Ovary (tissue), 9 donors: ENCODE results near the gene SSU72. TPM values are rescaled to one million over a fixed set of nuclear protein-coding genes. Genes with fewer than 3 reads are reported as not detected.

Experiments used
- DNase-seq, 5 donors: peaks; one replicate each; pipeline ENCODE4 v3.0.0-alpha.2; 2019 to 2020
- H3K27ac ChIP-seq, 2 donors: fragments of 200-600 bp; one replicate each; pipeline versions ENCODE4 v1.5.1 to v1.8.0; 2019 to 2022
- H3K27me3 ChIP-seq: fragments of 200-600 bp; one replicate; pipeline ENCODE4 v1.8.0; 2022
- H3K36me3 ChIP-seq: fragments of 200-600 bp; sonication (generic); one replicate; pipeline ENCODE4 v1.5.1; 2019
- H3K4me1 ChIP-seq: one replicate; pipeline ENCODE4 v1.8.1; 2013; ENCODE audit warnings: mild to moderate bottlenecking, moderate library complexity; ENCODE audit not compliant: insufficient read depth
- H3K4me3 ChIP-seq: fragments of 200-600 bp; sonication (generic); one replicate; pipeline ENCODE4 v1.5.1; 2017
- H3K9me3 ChIP-seq, 2 donors: fragments of 200-600 bp in 1 of 2; sonication (generic) in 1 of 2; one replicate each; pipeline versions ENCODE4 v1.5.1 to v1.8.1; 2013 to 2019; ENCODE audit warnings: mild to moderate bottlenecking in 1 of 2, moderate library complexity in 1 of 2
- EP300 ChIP-seq: sonication (generic); formaldehyde crosslinking; IDR thresholded peaks from one replicate; pipeline ENCODE4 v1.6.1; 2017; ENCODE audit warnings: antibody characterized with exemption
- POLR2A ChIP-seq: fragments of 450-650 bp; IDR thresholded peaks from one replicate; pipeline ENCODE4 v1.6.1; 2017; ENCODE audit warnings: antibody characterized with exemption, mild to moderate bottlenecking, moderate library complexity
- WGBS, 3 donors: extraction: QIAGEN DNeasy Blood & Tissue Kit in 1 of 3; methylation state at CpG; one replicate each; pipeline versions ENCODE4 v1.1.5 to v1.1.7; 2013 to 2017; 5-methylcytosine and 5-hydroxymethylcytosine counted together
- intact Hi-C, 4 donors: fragments of 100-400 bp; cut with DNase I; formaldehyde crosslinking; loops; one replicate each; pipeline versions ENCODE4 v1.11.0 to v1.15.1; 2022 to 2023
- polyA plus RNA-seq, 2 donors: library from polyadenylated mRNA; stranded (reverse); fragments of 200-250 nt in 1 of 2; fragments of 350-450 nt in 1 of 2; fragmentation: Illumina TruSeq in 1 of 2; extraction: RNeasy Lipid Tissue Mini Kit (QIAGEN cat#74804) in 1 of 2; gene quantifications; one replicate each; pipeline ENCODE4 v1.2.3, GENCODE V29; 2013 to 2014
- total RNA-seq, 7 donors: library from RNA; depleted of rRNA in 2 of 7; stranded (reverse); fragments of >200 nt in 2 of 7; fragmentation: NEBNext Ultra II Directional in 3 of 7; extraction: Animal tissue kit (Norgen Biotek cat#: 25700) in 3 of 7; gene quantifications; one replicate each; pipeline versions ENCODE4 v1.1.0 to v1.2.4, GENCODE V29; 2016 to 2023
- TF ChIP-seq, protein P1 (sequence below), 3 donors: fragments of 450-650 bp in 2 of 3; fragments of 200-600 bp in 1 of 3; IDR thresholded peaks; one replicate each; pipeline versions ENCODE4 v1.5.1 to v1.8.0; 2016 to 2022; ENCODE audit warnings: antibody characterized with exemption in 3 of 3, mild to moderate bottlenecking in 1 of 3
- donor health status: DM: no; HTN: no; CAD: no; lungs with moderate emphysema.
- donor health status: DM: no; HTN: no; CAD: no.
- donor health status: Bipolar disorder and iron deficiency.
- donor health status: DM: yes; HTN: yes; CAD: no.
- donor health status: DM: no; HTN: no; CAD: no.
- donor health status: DM: yes; HTN: yes; CAD: no.

Gene SSU72
- total and polyA plus RNA-seq, 9 donors, result 72.3 to 119 (median 110) TPM

DNA sequence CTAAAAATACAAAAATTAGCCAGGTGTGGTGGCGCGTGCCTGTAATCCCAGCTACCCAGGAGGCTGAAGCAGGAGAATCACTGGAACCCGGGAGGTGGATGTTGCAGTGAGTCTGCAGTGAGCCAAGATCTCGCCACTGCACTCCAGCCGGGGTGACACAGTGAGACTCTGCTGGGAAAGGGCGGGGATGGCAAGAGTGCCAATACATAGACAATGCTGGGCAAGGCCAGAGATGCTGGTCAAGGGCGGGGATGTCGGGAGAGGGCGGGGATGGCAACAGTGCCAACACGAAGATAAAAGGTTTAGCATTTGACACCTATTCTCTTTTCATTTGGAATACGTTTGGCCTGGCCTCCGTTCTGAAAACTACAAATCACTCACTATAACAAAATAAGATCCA is 11.0 kb downstream of the SSU72 start:
- H3K4me3 ChIP-seq, result no peak overlapping the region
- H3K36me3 ChIP-seq, result no peaks in the 10 kb centered on the region
- no peaks in the 10 kb centered on the region for H3K27me3 ChIP-seq
- no peak overlapping the region for H3K27ac ChIP-seq
- peaks cover 6% of the 10 kb centered on the region for H3K4me1 ChIP-seq
- WGBS, 3 donors, result 88 to 90% (median 89%) methylated on average over 12 of the region's 12 CpGs
- TF ChIP-seq POLR2A (no peak), EP300 (no peak)
- TF ChIP-seq, protein P1, sequence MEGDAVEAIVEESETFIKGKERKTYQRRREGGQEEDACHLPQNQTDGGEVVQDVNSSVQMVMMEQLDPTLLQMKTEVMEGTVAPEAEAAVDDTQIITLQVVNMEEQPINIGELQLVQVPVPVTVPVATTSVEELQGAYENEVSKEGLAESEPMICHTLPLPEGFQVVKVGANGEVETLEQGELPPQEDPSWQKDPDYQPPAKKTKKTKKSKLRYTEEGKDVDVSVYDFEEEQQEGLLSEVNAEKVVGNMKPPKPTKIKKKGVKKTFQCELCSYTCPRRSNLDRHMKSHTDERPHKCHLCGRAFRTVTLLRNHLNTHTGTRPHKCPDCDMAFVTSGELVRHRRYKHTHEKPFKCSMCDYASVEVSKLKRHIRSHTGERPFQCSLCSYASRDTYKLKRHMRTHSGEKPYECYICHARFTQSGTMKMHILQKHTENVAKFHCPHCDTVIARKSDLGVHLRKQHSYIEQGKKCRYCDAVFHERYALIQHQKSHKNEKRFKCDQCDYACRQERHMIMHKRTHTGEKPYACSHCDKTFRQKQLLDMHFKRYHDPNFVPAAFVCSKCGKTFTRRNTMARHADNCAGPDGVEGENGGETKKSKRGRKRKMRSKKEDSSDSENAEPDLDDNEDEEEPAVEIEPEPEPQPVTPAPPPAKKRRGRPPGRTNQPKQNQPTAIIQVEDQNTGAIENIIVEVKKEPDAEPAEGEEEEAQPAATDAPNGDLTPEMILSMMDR (IDR thresholded peaks at IDR 0.05), result no peak
- DNase-seq, result no peak
- no peaks in the 10 kb centered on the region for H3K9me3 ChIP-seq
- intact Hi-C loops, result no loop called here

DNA sequence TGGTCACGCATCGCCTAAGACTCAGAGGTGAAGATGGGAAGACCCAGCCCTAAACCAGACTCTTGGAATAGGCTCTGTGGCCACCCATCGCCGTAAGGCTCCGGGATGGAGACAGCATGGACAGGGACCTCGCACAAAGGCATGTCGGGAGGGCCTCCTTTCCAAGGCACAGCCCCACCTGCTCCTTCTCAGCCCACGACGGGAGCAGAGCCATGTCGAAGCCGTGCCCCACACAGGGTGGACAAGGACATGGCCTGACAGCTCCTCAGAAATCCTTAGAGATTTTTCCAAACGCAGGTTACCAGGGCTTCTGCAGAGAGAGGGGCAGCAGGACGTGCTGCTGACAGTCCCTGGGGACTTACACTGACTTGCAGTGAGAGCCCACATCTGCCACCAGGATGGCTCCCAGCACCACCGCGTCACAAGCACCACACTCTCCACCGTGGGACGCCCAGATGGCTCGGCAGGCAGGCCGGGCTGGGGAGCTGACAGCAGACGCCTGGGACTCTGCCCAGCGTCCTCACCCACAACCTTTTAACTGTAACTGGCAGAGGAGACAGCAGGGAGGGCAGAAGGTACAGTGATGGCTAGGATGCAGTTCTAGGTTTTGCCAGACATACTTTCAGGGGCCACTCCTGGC is 12.0 kb downstream of the SSU72 start:
- intact Hi-C loops, result no loop called here
- H3K36me3 ChIP-seq, result no peaks in the 10 kb centered on the region
- H3K27ac ChIP-seq, result no peak overlapping the region
- H3K4me1 ChIP-seq, result peaks cover 5% of the 10 kb centered on the region
- no peak for DNase-seq
- WGBS, 3 donors, result 81 to 87% (median 84%) methylated on average over 21 of the region's 21 CpGs
- TF ChIP-seq, protein P1 (IDR thresholded peaks at IDR 0.05), result no peak
- TF ChIP-seq POLR2A (no peak), EP300 (no peak)
- H3K27me3 ChIP-seq, result no peaks in the 10 kb centered on the region
- H3K9me3 ChIP-seq, result no peaks in the 10 kb centered on the region
- H3K4me3 ChIP-seq, result no peak overlapping the region

DNA sequence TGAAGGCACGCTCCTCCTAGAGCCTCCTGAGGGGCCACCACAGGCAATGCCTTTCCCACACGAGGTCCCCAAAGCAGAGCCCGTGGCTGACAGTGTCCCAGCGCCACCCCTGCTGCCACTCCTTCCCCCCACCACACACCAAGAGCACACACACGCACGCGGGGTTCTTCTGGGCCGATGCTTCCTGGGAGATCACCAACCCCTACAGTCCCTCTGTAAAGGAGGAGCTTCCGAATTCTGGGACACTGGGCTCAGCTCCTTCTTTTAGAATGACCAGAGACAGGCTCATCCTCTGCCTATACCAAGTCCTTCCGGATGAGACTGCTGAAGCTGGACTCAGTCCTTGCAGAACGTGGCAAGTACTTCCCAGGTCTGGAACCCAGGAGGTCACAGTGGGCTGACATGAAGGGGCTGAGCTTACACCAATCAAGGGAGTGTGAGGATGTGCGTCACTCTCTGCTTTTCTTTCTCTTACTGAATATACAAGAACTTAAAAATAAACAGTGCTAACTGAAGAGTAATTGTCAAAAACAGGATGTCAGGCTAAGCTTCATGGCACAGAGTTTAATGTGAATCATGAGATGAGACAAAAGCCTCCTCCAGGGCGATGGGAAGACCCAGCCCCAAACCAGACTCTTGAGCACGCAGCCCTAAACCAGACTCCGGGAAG is 12.7 kb downstream of the SSU72 start:
- no peaks in the 10 kb centered on the region for H3K27me3 ChIP-seq
- DNase-seq, result no peak
- no peak overlapping the region for H3K4me3 ChIP-seq
- WGBS, 3 donors, result 86 to 92% (median 88%) methylated on average over 14 to 15 of the region's 15 CpGs
- TF ChIP-seq, protein P1 (IDR thresholded peaks at IDR 0.05), result no peak
- TF ChIP-seq POLR2A (no peak), EP300 (no peak)
- no peaks in the 10 kb centered on the region for H3K4me1 ChIP-seq
- no peak overlapping the region for H3K27ac ChIP-seq
- intact Hi-C loops, result no loop called here
- no peaks in the 10 kb centered on the region for H3K36me3 ChIP-seq
- no peaks in the 10 kb centered on the region for H3K9me3 ChIP-seq

DNA sequence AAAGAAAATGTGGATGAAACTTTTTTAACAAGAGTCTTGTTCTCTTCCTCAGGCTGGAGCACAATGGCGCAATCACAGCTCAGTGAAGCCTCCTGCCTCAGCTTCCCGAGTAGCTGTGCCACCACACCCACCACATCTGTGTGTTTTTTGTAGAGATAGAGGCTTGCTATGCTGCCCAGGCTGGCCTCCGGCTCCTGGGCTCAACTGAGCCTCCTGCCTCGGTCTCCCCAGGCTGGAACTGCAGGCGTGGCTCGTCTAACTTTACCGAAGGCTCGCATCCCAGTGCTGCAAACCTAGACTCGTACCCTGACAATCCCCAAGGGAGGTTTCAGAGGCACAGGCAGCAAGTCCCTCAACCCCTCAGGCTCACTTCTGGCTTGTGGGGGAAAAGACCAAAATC is 14.5 kb downstream of the SSU72 start:
- H3K27ac ChIP-seq, result no peak overlapping the region
- WGBS, 3 donors, result 88 to 90% (median 90%) methylated on average over 9 of the region's 9 CpGs
- TF ChIP-seq POLR2A, result no peak
- TF ChIP-seq EP300, result no peak
- TF ChIP-seq, protein P1 (IDR thresholded peaks at IDR 0.05), result no peak

More for the DNA sequence above, 14.5 kb downstream of the SSU72 start:
- Histone ChIP-seq H3K4me3 (no peak overlapping the region), H3K36me3 (no peaks in the 10 kb centered on the region), H3K4me1 (no peaks in the 10 kb centered on the region), H3K9me3 (no peaks in the 10 kb centered on the region), H3K27me3 (no peaks in the 10 kb centered on the region)
- no peak for DNase-seq
- intact Hi-C loops, result no loop called here
